GM21737 (cell line): ENCODE results near the gene PPP1R26.
"Not testable (repeated sequence)": the region's sequence is repeated elsewhere in the genome, so short reads cannot be mapped to it uniquely, and the experiment has no call there.

Experiments used
- ATAC-seq: cut with Tn5 transposase; IDR thresholded peaks from one replicate; pipeline ENCODE4 v1.9.1; 2021; ENCODE audit warnings: mild to moderate bottlenecking, moderate library complexity; ENCODE audit not compliant: unreplicated experiment

PPP1R26 gene

DNA sequence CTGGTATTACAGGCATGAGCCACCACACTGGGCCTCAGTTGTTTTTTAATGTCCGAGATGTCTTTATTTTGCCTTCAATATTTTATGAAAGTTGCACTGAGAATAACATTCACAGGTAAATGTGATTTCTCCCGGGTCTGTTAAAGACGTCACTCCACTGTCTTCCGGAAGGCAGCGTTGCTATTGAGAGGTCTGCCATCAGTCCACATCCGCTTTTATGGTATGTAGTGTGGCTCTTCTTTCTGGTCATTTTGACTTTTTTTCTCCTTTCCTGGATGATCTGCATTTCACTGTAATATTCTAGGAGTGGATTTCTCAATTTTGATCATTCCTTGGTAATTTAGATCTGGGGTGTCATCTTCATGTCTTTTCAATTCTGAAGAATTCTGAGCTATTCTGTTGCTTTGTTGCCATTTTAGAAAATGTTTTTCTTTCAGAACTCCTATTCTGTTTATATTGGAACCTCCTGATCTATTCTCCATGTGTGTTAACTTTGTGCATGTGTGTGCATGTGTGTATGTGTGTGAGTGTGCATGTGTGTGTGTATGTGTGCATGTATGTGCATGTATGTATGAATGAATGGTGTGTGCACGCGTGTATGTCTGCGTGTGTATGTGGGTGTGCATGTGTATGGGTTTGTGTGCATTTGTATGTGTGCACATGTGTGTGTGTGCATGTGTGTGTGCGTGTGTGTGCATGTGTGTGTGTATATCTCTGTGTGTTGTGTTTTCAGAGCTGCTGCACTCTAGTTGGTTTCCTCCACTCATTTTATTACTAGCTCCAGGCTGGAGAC is 39.8 kb downstream of the PPP1R26 start:
- no peak for ATAC-seq

DNA sequence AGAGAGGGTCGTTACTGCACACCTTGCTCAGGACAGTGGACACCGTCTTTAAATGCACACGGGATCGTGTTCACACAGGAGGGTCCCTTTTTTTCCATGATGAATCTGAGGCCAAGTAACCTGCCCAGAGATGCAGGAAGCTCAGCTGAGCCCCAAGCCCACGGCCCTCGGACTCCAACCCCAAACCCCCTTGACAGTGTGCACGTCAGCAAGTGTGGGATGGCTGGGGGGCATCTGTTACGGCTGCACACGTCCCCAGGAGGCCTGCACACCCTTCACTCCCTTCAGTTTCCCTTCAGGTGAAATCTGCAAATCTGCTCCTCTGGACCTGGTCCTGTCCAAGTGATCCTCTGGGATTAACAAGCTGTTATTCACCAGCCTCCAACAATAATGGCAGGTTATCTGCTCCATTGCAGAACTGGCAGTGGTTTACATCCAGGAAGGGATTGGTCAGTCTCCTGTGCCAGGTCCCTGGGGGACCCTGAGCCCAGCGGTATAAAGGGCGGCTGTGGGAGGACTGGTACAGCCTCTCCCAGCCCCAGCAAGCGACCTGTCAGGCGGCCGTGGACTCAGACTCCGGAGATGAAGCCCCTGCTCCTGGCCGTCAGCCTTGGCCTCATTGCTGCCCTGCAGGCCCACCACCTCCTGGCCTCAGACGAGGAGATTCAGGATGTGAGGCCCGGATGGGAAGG is 41.5 kb downstream of the PPP1R26 start, which contains the start of gene LCN1:
Gene LCN1, plus strand, starts transcription at position 525 of the 692 bp plus-strand sequence. Its CDS starts 58 bp downstream, at position 583.
- no peak for ATAC-seq

DNA sequence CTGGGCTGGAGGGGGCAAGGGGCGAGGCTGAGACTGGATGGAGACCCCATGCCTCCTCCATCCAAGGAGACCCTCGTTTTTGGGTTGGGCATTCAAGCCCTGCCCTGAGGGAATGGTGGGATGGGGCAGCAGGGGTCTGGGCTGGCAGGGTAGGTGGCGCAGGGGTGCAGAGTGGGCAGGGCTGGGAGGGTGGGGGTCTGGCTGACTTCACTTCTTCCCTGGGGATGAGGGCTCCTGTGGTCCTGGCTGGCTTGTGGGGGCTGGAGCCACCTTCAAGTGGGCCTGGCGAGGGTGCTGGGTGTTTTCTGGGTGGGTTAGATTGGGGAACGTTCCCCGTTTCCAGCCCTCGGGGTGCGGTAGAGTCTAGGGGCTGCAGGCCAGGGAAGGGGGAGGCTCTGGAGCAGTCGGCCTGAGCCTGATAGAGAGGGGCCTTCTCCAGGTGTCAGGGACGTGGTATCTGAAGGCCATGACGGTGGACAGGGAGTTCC is 42.1 kb downstream of the PPP1R26 start:
- no peak for ATAC-seq

DNA sequence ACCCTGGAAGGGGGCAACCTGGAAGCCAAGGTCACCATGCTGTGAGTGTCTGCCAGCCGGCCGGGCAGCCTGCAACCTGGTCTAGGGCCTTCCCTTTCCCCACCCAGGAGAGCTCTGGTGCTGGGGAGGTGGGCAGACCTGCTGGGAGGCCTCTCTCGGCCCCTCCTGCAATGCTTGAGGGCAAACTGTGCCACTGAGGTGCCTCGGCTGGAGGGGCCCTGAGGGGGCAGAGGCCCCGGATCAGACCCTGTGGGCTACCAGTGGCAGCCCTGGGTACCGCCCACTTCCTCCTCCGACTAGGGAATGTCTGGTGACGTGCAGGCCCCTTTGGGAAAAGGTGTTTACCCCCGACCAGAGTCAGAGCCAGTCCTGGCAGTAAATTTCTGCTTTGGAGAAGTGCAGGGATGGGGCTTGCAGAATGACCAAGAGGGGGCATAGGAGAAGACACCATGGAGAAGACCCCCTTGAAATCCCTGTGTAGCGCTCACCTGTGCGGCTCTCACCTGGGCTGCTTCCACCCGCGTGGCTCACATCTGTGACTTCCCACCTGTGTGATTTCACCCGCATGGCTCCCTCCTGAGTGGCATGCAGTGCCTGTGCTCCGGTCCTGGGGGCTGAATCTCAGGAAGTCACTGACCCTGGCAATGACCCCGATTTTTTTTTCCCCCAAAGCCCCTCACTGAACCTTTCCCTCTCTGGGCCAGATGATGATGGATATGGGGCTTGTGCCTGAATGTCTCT is 42.7 kb downstream of the PPP1R26 start:
- no peak for ATAC-seq

DNA sequence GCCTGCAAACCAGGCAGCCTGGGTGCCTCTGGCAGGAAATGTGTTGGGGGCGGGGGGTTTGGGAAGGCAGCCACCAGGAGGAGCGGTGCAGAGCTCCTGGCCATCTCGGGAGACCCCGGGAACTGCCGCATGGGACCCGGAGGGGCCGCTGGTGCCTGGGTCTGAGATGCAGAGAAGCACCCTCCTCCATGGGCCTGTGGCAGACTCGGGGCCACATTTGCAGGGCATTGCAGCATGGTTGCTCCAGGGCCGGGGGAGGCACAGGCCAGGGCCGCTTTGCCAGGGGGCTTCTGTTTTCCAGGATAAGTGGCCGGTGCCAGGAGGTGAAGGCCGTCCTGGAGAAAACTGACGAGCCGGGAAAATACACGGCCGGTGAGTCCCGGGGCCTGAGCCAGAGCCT is 43.3 kb downstream of the PPP1R26 start:
- ATAC-seq = no peak

DNA sequence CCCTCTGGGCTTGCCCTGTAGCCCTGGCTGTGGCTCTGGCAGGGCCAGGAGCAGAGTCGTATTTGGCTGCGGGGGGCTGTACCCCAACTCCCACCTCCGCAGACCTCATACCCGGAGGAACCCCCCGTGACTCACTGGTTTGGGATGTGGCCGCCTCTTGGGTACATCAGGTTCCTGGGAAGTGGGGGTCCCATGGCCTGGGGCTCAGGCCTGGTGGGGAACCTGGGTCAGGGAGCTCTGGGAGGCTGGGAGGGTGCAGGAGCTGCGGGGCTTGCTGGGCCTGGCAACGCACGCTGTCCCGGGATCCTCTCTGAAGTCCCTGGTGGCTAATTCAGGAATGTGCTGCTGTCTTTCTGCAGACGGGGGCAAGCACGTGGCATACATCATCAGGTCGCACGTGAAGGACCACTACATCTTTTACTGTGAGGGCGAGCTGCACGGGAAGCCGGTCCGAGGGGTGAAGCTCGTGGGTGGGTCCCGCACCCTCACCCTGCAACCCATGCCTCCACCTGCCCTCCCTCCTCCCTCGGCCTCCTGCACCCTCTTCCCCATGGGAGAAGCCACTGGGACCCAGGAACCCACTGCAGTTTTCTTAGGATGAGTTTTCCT is 44.0 kb downstream of the PPP1R26 start:
- ATAC-seq = no peak

DNA sequence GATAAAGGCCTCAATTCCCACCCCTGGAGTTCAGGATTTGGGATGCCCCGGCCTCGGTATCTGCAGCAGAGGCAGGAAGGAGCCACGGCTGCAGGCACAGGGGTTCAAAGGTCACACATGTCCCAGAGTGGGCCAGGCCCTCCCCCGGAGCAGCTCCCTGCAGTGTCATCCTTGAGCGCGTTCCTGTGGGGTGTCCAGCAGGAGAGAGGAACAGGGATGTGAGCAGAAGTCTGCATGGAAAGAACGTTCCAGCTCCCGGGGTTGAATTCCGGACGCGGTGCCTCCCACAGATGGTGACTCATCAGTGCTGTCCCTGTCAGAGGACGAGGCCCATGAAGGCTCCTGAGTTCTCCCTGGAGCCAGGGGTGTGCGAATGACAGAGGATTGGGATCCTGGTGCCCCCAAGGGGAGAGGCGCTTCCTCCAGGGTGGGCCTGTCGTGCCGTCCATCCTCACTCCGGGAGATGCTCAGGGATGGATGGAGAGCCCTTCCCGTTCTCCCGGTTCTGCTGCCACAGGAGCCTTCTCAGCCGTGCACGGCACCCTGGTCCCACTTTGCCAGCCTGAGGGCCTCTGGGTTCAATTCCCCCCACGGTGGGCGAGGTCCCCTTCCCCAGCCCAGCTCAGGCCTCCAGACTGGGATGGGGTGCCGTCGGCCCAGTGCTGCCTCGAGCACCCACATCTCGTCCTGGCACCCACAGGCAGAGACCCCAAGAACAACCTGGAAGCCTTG is 44.7 kb downstream of the PPP1R26 start:
- no peak for ATAC-seq

DNA sequence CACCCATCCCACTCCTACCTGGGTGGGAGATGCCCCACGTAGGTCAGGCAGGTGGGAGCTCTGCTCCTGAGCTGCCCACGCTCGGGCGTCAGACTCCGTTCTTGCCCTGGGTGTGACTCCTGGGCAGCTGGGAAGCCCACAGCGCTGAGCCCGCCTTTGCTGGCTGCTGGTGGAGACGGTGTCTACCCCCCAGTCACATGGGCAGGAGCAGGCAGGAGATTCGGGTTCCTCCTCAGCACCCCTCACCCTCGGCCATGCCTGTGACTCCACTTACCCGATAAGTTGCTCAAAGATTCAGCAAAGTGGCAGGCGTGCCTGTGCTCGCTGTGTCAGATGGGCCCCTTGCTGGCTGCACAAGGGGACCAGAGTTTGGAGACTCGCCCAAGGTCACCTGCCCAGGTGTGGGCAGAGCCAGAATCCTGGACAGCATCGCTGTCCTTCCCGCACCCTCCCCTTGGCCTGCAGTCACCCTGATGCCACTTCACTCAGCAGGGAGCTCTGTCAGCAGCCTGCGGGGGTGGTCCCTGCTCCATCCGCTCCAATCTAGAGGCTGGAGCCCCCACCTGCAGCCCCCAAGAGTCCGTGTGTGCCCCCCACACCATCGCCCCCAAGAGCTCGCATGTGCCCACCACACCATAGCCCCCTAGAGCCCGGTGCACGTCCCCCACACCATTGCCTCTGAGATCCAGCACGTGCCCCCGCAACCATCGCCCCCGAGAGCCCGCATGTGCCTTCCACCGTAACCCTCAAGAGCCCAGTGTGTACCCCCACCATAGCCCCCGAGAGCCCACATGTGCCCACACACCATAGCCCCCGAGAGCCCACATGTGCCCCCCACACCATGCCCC is 45.9 kb downstream of the PPP1R26 start:
- ATAC-seq = no peak

DNA sequence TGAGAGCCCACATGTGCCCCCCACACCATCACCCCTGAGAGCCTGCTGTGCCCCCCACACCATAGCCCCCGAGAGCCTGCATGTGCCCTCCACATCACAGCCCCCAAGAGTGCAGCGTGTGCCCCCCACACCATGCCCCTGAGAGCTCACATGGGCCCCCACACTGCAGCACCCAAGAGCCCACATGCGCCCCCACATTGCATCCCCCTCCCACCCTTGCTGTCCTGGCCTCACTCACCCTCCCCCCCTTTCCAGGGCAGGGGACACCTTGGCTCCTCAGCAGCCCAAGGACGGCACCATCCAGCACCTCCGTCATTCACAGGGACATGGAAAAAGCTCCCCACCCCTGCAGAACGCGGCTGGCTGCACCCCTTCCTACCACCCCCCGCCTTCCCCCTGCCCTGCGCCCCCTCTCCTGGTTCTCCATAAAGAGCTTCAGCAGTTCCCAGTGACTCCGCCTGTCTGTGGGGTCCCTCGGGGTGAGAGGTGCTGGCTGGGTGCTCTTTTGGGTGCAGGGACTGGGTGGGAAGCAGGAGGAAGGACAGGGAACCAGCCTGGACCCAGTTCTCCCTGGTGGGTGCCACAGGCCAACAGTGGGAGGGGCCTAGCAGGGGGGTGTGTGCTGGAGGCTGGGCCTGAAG is 46.6 kb downstream of the PPP1R26 start:
- no peak for ATAC-seq

DNA sequence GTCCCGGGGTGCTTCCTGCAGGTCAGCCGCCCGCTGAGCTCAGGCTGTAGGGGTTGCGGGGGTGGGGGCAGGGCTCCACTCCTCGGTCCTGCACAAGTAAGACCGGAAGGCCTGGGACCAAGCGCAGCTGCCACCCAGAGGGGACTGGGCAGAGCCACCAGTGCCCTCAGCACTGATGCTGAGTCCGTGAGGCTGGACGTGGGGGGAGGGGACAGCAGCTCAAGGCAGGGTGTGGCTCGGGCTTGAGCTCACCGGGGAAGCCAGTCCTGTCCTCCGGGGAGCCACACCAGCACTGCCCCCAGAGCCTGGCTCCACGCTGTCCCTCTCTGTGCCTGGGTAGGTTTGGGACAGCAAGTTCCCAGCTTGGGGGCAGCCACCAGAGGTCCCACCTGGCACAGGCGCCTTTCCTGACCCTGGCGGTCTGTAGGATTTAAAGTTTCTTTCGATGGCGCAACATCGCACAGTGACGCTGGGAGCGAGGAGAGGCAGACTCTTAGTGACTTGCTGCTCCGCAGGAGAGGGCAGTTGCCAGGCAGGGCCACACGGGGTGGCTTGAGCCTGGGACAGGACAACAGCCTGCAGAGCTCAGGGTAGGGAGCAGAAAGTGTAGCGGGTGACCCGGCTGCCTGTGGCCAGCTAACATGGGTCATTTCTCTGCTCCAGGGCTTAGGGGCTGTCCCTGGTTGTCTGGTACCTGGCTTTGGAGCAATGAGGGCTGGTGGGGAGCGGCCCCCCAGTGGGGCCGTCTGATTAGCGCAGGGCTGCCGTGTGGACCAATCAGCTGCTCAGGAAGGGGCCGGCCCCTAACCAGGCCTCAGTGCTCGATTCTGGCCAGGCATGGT is 47.4 kb downstream of the PPP1R26 start:
- no peak for ATAC-seq

DNA sequence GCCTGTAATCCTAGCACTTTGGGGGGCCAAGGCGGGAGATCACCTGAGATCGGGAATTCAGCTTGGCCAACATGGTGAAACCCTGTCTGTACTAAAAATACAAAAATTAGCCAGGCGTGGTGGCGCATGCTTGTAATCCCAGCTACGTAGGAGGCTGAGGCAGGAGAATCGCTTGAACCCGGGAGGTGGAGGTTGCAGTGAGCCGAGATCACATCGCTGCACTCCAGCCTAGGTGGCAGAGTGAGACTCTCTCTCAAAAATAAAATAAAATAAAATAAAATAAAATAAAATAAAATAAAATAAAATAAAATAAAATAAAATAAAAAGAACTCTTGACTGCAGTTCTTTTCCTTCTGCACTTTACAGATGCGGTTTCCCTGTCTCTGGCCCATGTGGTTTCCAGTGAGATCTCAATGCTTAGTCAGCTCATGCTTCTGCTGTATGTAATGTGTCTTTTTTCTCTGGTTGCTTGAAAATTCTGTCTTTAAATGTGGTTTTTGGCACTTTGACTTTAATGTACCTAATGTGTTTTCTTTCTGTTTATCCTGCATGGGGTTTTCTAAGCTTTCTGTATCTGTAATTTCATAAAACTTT is 49.4 kb downstream of the PPP1R26 start:
- ATAC-seq = not testable (repeated sequence)

DNA sequence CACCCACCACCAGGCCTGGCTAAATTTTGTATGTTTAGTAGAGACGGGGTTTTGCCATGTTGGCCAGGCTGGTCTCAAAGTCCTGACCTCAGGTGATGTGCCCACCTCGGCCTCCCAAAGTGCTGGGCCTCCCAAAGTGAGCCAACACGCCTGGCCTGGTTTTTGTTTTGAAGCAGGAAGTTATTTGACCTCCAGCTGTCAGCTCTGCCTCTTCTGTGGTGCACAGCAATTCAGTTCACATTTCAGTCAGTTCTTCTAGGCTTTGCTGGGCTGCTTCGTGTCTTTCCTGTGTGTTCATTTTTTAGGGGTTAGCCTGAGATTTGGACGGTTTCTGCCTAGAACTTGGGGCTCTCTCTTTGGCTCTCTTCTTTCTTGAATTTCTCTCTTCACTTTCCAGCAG is 50.6 kb downstream of the PPP1R26 start:
- no peak for ATAC-seq

DNA sequence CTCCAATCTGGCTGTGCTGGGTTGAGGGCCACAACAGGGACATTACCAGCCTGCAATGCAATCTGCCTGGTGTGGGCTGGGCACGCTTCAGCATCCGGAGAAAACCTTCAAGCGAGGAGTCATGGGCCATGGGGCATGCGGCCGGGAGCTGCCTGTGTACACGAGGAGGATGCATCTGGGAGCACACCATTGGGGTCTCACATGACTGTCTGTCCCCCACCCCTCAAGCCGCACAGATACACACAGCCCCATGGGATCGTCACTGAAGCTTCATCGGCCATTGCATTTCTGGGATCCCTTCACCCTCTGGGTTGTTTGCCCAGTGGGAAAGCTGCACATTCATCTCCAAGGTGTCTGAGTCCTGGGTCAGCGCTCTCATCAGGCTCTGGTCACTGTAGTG is 51.5 kb downstream of the PPP1R26 start:
- ATAC-seq = no peak

DNA sequence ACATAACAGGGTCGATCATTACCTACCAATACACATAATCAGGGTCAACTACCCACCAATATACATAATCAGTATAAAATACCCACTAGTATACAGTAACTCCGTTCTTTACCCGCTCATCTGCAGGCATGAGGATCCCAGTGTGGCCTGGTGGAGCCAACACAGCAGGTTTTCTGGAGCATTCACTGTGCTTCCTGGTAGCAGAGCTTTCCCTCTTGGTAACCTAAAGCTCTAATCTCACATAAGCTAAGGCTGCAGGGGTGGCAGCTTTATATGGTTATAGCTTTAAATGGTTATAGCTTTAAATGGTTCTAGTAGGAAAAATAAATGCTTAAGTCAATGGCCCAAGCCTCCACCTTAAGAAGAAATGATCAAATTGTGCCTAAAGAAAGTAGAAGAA is 53.5 kb downstream of the PPP1R26 start:
- ATAC-seq = no peak

DNA sequence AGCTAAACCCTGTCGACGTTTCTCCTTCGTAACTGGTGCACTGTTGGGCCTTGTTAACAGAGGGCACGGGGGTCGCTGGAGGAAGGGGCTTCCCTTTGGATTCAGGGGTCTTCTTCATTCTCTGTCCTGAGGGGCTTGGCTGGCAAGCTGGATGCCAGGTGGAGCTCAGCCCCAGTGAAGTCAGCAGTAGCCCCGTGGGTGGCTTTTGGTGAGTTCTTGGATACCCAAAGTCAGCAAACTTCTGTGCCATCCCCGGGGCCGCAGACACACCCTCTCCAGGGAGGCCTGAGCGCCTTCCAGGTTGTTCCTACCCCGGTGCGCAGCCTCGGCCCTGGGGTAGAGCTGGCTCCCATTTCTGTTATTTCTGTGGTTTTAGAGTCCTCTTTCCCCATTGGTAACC is 54.1 kb downstream of the PPP1R26 start:
- ATAC-seq = no peak

DNA sequence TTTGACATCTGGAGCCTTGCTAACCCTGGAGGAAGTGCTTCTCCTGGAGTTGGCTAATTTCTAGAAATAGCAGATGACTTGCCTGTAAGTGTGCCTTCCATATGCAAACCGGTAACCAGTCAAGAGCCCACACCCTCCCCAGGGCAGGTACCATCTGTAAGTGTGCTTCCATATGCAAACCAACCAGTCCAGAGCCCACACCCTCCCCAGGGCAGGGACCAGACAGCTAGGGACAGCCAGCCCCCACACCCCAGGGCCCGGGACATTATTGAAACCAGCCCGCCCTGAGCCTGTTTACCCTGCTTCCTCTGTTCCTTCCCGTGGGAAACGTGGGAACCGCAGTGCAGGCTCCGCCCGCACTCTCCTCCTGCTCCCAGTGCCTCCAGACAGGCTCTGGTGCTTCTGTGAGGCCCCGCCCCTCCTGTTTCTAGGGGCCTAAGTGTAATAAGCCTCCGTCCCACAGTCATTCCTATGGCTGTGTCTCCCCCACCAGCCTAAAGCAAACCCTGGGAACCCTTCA is 54.7 kb downstream of the PPP1R26 start:
- not testable (repeated sequence) for ATAC-seq

DNA sequence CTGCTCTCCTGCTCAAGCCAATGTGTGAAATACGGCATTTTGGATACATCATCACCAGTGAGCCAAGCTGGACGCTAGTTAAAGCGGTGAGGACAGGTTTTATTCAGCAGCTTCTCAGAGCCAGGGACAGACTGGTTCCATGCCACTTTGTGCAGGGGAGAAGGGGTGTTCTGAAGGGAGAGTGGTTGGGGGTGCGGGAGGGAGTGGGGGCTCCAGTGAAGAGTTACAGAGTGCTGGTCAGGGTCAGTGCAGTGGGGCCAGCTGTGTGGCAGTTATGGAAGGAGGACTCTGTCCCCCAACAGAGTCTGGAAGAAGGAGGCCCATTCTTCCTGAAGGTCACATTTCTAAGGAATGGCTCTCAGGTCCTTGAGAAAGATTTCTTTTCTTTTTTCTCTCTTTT is 55.2 kb downstream of the PPP1R26 start:
- not testable (repeated sequence) for ATAC-seq
